DMS153 (cell line): Measurements from ENCODE around the gene ZDHHC11.

Experiments
- DNase-seq: peaks from one replicate; lab custom pipeline; 2025; lab: John Stamatoyannopoulos, UW

ZDHHC11 gene

GRCh38 chr5:850511-851006 is at the start of gene ZDHHC11:
TSS of gene ZDHHC11 (minus strand) at chr5:850986. CDS start at chr5:850602, 384 bp downstream.
- DNase-seq = peak; percentile 54

GRCh38 chr5:893711-894110 is 42.9 kb upstream of the ZDHHC11 start:
- DNase-seq = no peak

- no peak for DNase-seq
Observed at GRCh38 chr5:893137-893506, 42.3 kb upstream of the ZDHHC11 start.

DNA sequence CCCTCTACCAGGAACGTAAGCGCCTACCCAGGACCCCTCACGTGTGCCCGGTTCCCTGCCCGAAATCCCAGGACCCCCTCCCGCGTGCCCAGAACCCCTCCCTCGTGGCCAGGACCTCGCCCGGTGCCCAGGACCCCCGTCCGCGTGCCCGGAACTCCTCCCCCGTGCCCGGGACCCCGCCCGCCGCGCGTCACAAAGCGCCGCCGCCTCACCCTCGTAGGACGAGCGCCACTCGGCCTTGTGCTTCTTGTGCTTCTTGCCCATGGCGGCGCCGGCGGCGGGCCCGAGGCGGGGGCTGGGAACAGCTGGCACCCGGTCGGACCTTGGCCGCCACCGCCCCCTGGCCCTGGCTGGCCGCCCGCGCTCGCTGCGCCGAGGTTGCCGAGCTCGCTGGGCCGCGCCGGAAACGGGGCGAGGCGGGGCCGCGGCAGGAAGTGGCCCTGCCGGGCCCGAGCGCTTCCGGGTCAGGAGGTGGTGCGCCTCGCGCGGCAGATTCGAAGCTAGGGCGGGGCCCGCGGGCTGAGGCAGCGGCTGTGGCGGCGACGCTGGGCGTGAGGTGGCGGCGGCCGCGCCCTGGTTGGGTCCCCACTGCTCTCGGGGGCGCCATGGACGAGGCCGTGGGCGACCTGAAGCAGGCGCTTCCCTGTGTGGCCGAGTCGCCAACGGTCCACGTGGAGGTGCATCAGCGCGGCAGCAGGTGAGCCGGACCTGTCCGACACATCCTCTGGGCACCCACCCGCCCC is 41.8 kb upstream of the ZDHHC11 start, which contains the start of the genes BRD9 and TRIP13:
Gene BRD9 (minus strand): TSS at position 408 of the 743 bp plus-strand sequence. CDS start 144 bp downstream, at position 264.
Gene TRIP13 (plus strand): TSS at position 491 of the 743 bp plus-strand sequence. CDS start 115 bp downstream, at position 606.
- DNase-seq = peak; percentile 58

DNA sequence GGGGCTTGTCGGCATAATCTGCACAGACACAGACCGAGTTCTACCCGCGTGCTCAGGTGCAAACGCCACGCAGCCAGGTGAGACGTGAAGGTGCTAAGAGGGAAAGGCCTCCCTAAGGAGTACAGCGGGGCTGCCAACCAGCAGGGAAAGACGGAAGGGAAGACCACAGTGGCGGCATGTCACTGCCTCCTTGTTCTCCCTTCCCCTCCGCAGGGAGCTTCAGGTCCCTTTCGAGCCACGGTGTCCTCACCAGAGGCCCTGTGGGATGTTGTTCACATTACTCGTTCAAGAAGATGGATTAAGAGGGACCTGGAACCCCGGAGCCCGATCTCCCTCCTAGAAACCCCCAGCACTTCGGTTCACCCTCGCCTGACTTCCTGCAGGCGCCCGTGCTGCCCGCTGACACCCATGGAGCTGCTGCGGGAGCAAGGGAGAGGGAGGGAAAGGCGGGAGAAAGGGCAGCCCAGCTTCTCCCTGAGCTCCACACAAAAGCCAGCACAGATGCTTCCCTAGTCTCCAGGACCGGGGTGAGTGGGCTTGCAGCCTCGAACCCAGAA is 41.1 kb upstream of the ZDHHC11 start:
- DNase-seq = no peak

DNA sequence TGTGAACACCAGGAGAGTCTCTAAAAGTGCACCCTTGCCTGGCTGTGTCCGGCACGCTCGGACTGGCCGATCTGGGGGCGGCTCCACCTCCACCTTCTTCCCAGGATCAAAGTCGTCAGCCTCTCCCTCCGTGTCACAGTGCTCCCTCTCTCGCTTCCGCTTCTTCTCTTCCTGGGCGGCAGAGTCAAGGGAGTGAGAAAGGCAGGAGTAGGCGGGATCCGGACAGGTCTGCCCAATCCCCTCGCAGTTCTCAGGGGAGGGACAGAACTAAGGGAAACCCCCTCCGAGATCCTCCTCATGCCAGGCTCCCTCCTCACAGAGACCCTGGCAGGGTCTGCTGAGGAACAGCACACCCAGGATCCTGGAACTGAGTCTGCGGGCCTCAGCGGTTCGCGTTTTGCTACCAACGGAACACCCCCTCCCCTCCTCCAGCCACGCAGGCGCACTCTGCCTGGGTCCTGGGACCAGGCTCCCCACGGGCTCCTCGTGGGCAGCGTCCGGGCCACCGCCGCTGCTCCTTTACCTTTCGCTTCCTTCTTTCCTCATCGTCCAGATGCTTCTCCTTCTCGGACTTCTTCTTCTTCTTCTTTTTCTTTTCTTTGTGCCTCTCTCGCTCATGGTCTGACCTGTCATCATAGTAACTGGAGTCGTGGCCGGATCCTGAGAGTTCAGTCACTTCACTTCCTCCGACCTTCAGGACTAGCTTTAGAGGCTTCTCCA is 40.5 kb upstream of the ZDHHC11 start:
- no peak for DNase-seq

DNA sequence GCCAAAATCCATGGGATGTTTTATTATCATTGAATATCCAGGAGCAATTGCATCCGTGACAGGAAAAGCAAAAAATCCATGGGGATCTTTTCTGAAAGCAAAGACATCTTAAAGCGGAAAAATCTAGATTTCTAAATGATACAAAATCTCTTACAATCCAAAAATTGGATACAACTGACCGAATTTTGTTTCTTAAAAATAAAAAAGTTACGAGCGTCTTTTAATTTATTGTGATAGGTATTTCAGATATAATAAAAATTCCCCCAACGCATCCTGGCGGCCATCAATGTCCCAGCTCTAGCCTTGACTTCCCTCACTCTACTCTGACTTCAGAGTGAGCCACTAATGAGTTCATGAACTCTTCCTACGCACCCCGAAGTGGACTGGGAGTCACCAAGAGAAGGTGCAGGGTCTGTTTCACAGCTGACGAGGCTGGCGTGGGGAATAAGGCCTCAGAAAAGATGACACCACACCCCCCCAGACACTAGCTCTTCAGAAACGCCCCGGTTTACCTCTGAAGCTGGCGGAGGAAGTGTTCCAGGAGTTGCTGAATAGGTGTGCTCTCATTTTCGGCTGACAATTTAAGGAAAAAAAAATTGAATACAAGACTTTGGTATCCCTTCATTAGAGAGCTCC is 38.4 kb upstream of the ZDHHC11 start:
- DNase-seq = no peak

DNA sequence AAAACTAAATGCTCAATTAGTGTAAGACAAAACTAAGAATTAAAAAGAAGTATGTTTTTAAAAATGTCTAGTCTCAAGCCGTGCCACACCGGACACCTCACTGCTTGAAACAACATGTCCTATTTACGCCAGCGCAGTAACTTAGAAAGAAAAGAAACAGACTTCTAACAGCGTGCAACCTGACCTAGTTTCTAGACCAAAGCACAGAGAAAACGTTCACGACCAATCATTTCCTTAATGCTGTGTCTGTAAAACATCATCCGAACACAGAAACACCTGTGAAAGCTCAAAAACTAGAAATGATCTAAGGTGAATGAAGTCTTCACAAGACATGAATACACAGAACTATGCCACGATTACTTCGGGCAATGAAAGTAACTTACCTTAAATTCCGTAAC is 37.9 kb upstream of the ZDHHC11 start:
- no peak for DNase-seq

- DNase-seq = no peak
Observed at GRCh38 chr5:887947-888637, 37.3 kb upstream of the ZDHHC11 start.

- no peak for DNase-seq
Observed at GRCh38 chr5:886716-887325, 36.0 kb upstream of the ZDHHC11 start.

DNA sequence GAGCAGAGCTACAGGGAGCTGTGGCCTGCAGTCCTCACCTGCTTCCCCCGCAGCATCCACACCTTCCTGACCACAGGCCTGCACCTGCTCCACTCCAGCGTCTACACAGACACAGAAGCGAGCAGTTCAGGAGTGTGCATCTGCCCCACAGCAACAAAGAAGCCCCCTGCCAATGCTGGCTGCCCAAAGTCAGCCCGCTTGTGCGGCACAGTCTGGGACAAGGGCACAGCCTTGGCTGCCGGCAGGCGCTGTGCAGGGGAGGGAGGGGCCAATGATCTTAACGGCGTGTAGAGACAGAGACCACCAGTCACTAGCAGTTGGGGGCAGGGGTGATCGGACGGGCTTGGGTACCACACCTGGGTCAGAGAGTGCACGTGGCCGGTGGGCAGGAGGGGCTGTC is 35.2 kb upstream of the ZDHHC11 start:
- DNase-seq = no peak

DNA sequence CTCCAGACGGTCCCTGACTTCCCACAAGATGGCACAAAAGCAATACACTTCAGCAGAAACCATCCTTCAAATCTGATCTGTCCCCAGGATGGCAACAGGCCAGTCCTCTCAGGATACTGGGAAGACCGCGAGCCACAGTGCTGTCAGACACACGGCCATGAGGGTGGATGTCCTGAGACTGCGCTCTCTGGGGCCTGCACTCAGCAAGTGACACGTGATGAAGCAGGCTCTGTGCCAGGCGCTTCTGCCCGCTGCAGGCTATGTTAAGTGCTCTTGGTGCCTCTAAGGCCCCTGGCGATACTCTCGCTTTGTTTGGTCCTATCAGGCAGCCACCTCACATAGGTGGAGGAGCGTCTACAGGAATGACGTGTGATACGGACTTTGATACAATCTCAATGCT is 34.7 kb upstream of the ZDHHC11 start:
- peak; percentile 50 for DNase-seq

DNA sequence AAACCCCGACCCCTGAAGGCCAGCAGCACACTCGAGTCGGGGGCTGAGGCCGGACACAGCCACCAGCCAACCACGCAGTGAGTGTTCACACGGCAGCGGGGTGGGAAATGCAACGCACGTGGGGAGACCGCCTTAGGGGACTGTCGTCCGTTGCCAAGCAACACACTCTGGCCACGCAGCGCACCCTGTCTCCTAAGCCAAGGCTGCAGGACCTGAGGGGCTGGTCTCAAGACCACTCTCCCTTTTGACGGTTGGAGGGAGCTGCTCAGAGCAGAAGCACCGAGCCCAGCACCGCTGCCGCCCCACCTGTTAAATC is 34.3 kb upstream of the ZDHHC11 start:
- DNase-seq = no peak

DNA sequence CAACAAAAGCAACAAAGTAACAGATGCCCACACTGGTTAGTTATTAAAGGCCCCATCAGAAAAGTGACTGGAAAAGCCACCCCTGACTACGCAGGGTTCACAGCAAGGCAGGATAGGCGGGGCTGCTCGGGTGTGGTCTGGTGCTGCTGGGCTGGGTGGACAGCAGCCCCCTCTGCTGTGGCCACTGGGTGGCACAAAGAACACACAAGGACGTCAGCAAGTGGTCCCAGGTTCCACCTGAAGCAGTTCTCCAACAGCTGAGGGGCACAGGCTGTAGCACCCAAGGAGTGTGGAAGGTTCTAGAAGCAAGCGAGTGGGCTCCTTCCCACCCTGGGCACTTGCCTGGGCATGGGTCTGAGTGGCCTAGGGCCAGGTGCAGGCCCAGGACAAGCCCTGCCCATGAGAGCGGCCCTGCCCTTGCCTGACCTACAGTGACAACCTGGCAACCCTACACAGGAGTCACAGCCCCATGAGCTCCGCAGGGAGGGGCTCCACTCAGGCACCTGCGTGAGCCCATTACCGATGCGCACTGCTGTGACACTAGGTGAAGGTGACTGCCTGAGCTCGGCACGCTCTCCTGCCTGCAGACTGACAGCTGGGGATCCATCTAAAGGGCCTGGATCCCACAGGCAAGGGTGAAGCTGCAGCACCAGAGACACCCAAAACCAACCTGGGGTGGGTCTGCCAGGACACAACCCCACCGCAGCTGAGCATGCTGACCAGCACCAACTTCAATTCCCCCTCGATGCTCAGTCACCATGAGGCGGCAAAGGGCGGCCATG is 33.8 kb upstream of the ZDHHC11 start:
- DNase-seq = no peak

DNA sequence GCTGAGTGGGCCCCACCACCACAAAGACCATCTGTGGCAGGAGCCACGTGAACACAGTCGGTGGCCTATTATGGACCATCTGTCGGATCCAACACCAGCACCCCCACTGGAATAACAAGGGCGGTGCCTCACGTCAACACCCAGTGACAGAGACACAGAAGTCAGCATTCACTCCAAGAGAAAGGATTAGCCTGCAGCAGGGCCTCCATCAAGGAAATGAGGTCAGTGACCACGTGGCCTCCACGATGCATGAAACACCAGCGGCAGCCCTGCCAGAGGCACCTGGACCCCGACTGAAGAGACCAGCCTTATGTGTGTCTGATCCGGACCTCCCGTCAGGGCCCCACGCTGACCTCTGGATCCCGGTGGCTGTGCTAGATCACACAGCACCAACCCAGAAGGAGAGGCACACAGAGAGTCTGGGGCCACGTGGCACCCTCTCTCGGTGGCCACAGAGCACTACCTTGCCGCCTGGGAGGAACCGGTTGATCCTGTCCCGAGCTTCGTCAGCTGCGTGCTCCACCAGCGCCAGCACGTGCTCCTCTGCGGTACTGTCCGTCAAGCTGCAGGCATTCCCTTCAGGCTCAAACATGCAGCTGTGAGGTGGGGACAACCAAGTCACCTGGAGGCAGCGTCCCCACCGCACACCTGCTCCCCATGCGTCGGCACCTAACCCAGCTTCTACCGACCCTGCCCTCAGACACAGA is 32.8 kb upstream of the ZDHHC11 start:
- no peak for DNase-seq

DNA sequence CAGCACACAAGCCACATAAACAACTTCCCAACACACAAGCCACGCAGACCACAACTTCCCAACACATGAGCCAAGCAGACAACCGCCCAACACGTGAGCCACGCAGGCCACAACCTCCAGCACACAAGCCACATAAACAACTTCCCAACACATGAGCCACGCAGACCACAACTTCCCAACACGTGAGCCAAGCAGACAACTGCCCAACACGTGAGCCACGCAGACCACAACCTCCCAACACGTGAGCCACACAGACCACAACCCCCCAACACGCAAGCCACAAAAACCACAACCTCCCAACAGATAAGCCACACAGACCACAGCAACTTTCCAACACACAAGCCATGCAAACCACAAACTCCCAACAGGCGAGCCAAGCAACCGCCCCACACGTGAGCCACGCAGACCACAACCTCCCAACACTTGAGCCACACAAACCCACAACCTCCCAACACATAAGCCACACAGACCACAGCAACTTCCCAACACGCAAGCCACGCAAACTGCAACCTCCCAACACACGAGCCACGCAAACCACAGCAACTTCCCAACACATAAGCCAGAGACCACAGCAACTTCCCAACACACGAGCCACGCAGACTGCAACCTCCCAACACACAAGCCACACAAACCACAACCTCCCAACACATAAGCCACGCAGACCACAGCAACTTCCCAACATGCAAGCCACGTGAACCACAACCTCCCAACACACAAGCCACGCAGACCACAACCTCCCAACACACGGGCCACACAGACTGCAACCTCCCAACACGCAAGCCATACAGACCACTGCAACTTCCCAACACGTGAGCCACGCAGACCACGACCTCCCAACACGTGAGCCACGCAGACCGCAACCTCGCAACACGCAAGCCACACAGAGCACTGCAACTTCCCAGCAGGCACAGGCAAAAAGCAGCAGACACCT is 31.7 kb upstream of the ZDHHC11 start:
- no peak for DNase-seq

DNA sequence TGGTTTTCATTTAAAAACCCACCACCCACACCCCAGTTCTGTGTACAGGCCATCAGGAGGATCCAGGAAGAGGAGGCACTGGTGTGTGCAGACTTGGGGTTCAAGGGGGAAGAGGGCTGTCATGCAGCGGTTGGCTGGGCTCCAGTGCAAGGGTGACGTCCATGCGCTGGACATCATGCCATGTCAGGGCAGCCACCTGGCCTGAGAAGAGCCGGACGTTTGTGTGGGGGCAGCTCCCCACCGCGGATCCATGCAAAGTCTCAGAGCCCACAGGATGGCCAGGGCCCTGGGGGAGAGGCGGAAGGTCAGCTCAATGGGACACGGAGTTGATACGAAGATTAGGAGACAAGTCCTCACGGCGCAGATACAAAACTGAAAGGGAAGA is 30.8 kb upstream of the ZDHHC11 start:
- no peak for DNase-seq

GRCh38 chr5:880816-881550 is 30.2 kb upstream of the ZDHHC11 start:
- no peak for DNase-seq
